Measurements from ENCODE around the gene MATN3.

MATN3 gene

GRCh38 chr2:19963386-19963785 lies 49.1 kb downstream of the MATN3 start:
- DNase-seq (ENCODE audit: low read depth), result no peak
- no peak overlapping the region for H3K4me3 ChIP-seq (ENCODE audit: low read depth, low read length)
- no peak for TF ChIP-seq CTCF (IDR thresholded peaks at IDR 0.05; ENCODE audit: low read depth, low read length, missing control alignments)

GRCh38 chr2:19955544-19956422 lies 56.7 kb downstream of the MATN3 start:
- no peak overlapping the region for H3K4me3 ChIP-seq (ENCODE audit: low read depth, low read length)
- DNase-seq (ENCODE audit: low read depth), result peak; percentile 26
- peak; percentile 73 for TF ChIP-seq CTCF (IDR thresholded peaks at IDR 0.05; ENCODE audit: low read depth, low read length, missing control alignments)

GRCh38 chr2:19949071-19949470 lies 63.4 kb downstream of the MATN3 start:
- DNase-seq (ENCODE audit: low read depth), result no peak
- no peak overlapping the region for H3K4me3 ChIP-seq (ENCODE audit: low read depth, low read length)
- TF ChIP-seq CTCF (IDR thresholded peaks at IDR 0.05; ENCODE audit: low read depth, low read length, missing control alignments), result no peak

- no peak for DNase-seq (ENCODE audit: low read depth)
- no peak overlapping the region for H3K4me3 ChIP-seq (ENCODE audit: low read depth, low read length)
- no peak for TF ChIP-seq CTCF (IDR thresholded peaks at IDR 0.05; ENCODE audit: low read depth, low read length, missing control alignments)
Observed at GRCh38 chr2:19947184-19947940, 65.1 kb downstream of the MATN3 start.

GRCh38 chr2:19944205-19944845 lies 68.1 kb downstream of the MATN3 start:
- DNase-seq (ENCODE audit: low read depth), result no peak
- no peak overlapping the region for H3K4me3 ChIP-seq (ENCODE audit: low read depth, low read length)
- no peak for TF ChIP-seq CTCF (IDR thresholded peaks at IDR 0.05; ENCODE audit: low read depth, low read length, missing control alignments)

GRCh38 chr2:19943189-19943588 lies 69.3 kb downstream of the MATN3 start:
- no peak overlapping the region for H3K4me3 ChIP-seq (ENCODE audit: low read depth, low read length)
- no peak for DNase-seq (ENCODE audit: low read depth)
- TF ChIP-seq CTCF (IDR thresholded peaks at IDR 0.05; ENCODE audit: low read depth, low read length, missing control alignments), result no peak

All from GM12864 (cell line).